Suprapubic skin (tissue), 4 donors: ENCODE data around the gene MYL11. TPM values are rescaled to one million over a fixed set of nuclear protein-coding genes. Genes with fewer than 3 reads are reported as not detected.

Experiments
- DNase-seq, 2 donors: peaks; one replicate each; pipeline ENCODE4 v3.0.0-alpha.2; 2019; ENCODE audit warnings: low spot score in 2 of 2
- H3K27ac ChIP-seq: fragments of 200-600 bp; sonication (generic); one replicate; pipeline ENCODE4 v1.5.1; 2019
- H3K27me3 ChIP-seq: fragments of 200-600 bp; sonication (generic); one replicate; pipeline ENCODE4 v1.5.1; 2019
- H3K36me3 ChIP-seq: fragments of 200-600 bp; sonication (generic); one replicate; pipeline ENCODE4 v1.5.1; 2019
- H3K4me1 ChIP-seq: fragments of 200-600 bp; sonication (generic); one replicate; pipeline ENCODE4 v1.5.1; 2019
- H3K4me3 ChIP-seq: fragments of 200-600 bp; sonication (generic); one replicate; pipeline ENCODE4 v1.5.1; 2019; ENCODE audit warnings: mild to moderate bottlenecking
- H3K9me3 ChIP-seq: fragments of 200-600 bp; sonication (generic); one replicate; pipeline ENCODE4 v1.5.1; 2019
- CTCF ChIP-seq, 2 donors: fragments of 200-600 bp in 1 of 2; fragments of 450-650 bp in 1 of 2; sonication (generic) in 1 of 2; IDR thresholded peaks; one replicate each; pipeline ENCODE4 v1.5.1; 2016 to 2019; ENCODE audit warnings: antibody characterized with exemption in 2 of 2, mild to moderate bottlenecking in 1 of 2, moderate library complexity in 1 of 2
- EP300 ChIP-seq: sonication (generic); formaldehyde crosslinking; IDR thresholded peaks from one replicate; pipeline ENCODE4 v1.6.1; 2017; ENCODE audit warnings: antibody characterized with exemption
- POLR2A ChIP-seq, 2 donors: fragments of 450-650 bp; IDR thresholded peaks; one replicate each; pipeline ENCODE4 v1.6.1; 2017; ENCODE audit warnings: antibody characterized with exemption in 2 of 2, mild to moderate bottlenecking in 2 of 2, moderate library complexity in 2 of 2
- POLR2AphosphoS5 ChIP-seq, 3 donors: sonication (generic); formaldehyde crosslinking; IDR thresholded peaks; one replicate each; pipeline ENCODE4 v1.6.1; 2017; ENCODE audit warnings: antibody characterized with exemption in 3 of 3
- WGBS: methylation state at CpG from one replicate; pipeline ENCODE4 v1.1.5; 2018; 5-methylcytosine and 5-hydroxymethylcytosine counted together
- total RNA-seq, 4 donors: library from RNA; depleted of rRNA; stranded (reverse); fragments of >200 nt; gene quantifications; one replicate each; pipeline ENCODE4 v1.1.0, GENCODE V29; 2016

The MYL11 gene
- total RNA-seq, 4 donors from 2014 or later = not detected

- 77% methylated on average over 5 of the region's 5 CpGs for WGBS
- H3K4me1 ChIP-seq = peaks cover 46% of the 10 kb centered on the region
Observed at GRCh38 chr16:30357085-30357714, 17.4 kb upstream of the MYL11 start.

GRCh38 chr16:30357715-30358576 lies 16.7 kb upstream of the MYL11 start:
- no peak overlapping the region for H3K4me3 ChIP-seq
- WGBS = 88% methylated on average over 18 of the region's 37 CpGs
- peaks cover 39% of the 10 kb centered on the region for H3K4me1 ChIP-seq
- TF ChIP-seq EP300 (no peak), CTCF (IDR thresholded peaks at IDR 0.05) (no peak), POLR2A (IDR thresholded peaks at IDR 0.05) (no peak)
- peaks cover 63% of the 10 kb centered on the region for H3K36me3 ChIP-seq
- DNase-seq = no peak
- H3K27me3 ChIP-seq = no peaks in the 10 kb centered on the region
- H3K27ac ChIP-seq = no peak overlapping the region
- no peaks in the 10 kb centered on the region for H3K9me3 ChIP-seq

More at GRCh38 chr16:30357085-30357714, 17.4 kb upstream of the MYL11 start:
- Histone ChIP-seq H3K9me3 (no peaks in the 10 kb centered on the region), H3K36me3 (peaks cover 62% of the 10 kb centered on the region), H3K4me3 (no peak overlapping the region), H3K27ac (no peak overlapping the region), H3K27me3 (no peaks in the 10 kb centered on the region)
- TF ChIP-seq CTCF (IDR thresholded peaks at IDR 0.05) (no peak), POLR2A (IDR thresholded peaks at IDR 0.05) (no peak), EP300 (no peak), POLR2AphosphoS5 (IDR thresholded peaks at IDR 0.05) (no peak)
- DNase-seq = no peak

- WGBS = 71% methylated on average over 5 of the region's 9 CpGs
- peaks cover 64% of the 10 kb centered on the region for H3K36me3 ChIP-seq
- TF ChIP-seq CTCF (IDR thresholded peaks at IDR 0.05) = no peak
- no peak for TF ChIP-seq POLR2AphosphoS5 (IDR thresholded peaks at IDR 0.05)
- TF ChIP-seq POLR2A (IDR thresholded peaks at IDR 0.05) = no peak
- no peak for TF ChIP-seq EP300
Observed at GRCh38 chr16:30358577-30358936, 16.0 kb upstream of the MYL11 start.

GRCh38 chr16:30358990-30359870 lies 15.4 kb upstream of the MYL11 start:
- H3K36me3 ChIP-seq = peaks cover 70% of the 10 kb centered on the region
- H3K4me1 ChIP-seq = peaks cover 26% of the 10 kb centered on the region
- no peak for DNase-seq
- no peak overlapping the region for H3K27ac ChIP-seq
- no peak for TF ChIP-seq CTCF (IDR thresholded peaks at IDR 0.05)
- TF ChIP-seq POLR2AphosphoS5 (IDR thresholded peaks at IDR 0.05) = no peak
- TF ChIP-seq POLR2A (IDR thresholded peaks at IDR 0.05) = no peak
- no peak for TF ChIP-seq EP300
- no peaks in the 10 kb centered on the region for H3K9me3 ChIP-seq
- no peak overlapping the region for H3K4me3 ChIP-seq
- H3K27me3 ChIP-seq = no peaks in the 10 kb centered on the region
- WGBS = 84% methylated on average over 24 of the region's 28 CpGs

More at GRCh38 chr16:30358577-30358936, 16.0 kb upstream of the MYL11 start:
- no peak for DNase-seq
- H3K4me1 ChIP-seq = peaks cover 33% of the 10 kb centered on the region
- H3K27ac ChIP-seq = no peak overlapping the region
- no peaks in the 10 kb centered on the region for H3K9me3 ChIP-seq
- H3K4me3 ChIP-seq = no peak overlapping the region
- no peaks in the 10 kb centered on the region for H3K27me3 ChIP-seq

- peaks cover 75% of the 10 kb centered on the region for H3K36me3 ChIP-seq
- no peak overlapping the region for H3K4me3 ChIP-seq
- H3K9me3 ChIP-seq = no peaks in the 10 kb centered on the region
- no peak for TF ChIP-seq POLR2A (IDR thresholded peaks at IDR 0.05)
- no peak for TF ChIP-seq CTCF (IDR thresholded peaks at IDR 0.05)
- TF ChIP-seq EP300 = no peak
- no peak for TF ChIP-seq POLR2AphosphoS5 (IDR thresholded peaks at IDR 0.05)
- DNase-seq = no peak
- H3K27ac ChIP-seq = no peak overlapping the region
- H3K27me3 ChIP-seq = no peaks in the 10 kb centered on the region
- 80% methylated on average over 6 of the region's 6 CpGs for WGBS
- peaks cover 22% of the 10 kb centered on the region for H3K4me1 ChIP-seq
Observed at GRCh38 chr16:30359871-30360170, 14.8 kb upstream of the MYL11 start.
